NCI-H748 (cell line): ENCODE data around the gene GUCA1A.
"Not testable (repeated sequence)": the region's sequence is repeated elsewhere in the genome, so short reads cannot be mapped to it uniquely, and the experiment has no call there.

Source experiments
- DNase-seq: peaks from one replicate; lab custom pipeline; 2025; ENCODE audit not compliant: unreplicated experiment; lab: John Stamatoyannopoulos, UW

GUCA1A gene

DNA sequence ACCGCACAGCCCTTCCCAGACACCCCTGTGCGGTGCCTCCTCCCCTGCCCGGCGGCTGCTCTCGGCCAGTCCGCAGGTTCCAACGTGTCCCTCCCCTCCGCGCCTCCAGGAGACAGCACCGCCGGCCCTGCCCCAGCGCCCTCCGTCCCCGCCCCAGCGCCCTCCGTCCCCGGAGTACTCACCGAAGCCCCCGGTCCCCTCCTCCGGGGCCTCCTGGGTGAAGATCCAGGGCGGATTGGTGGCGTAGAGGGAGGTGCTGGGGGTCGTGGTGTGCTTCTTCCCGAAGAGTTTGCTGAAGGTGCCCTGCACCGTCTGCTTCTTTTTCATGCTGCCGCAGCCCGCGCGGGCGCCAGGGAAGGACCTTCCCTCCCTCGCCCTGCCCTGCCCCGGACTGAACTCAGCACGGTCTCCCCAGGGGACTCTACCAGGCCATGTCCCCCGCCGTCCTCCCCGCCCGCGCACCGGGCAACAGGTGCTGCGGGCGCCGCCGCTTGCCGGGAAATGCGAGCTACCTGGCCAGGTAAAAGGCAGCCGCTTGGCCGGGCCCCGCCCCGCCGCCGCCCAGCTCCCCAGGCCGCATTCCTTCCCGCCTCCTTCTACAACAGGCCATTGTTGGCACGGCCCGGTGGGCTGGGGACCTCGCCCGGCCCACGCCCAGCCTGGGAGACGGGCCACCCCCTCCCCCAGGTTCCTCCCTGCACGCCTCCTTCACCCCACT is 30.9 kb upstream of the GUCA1A start, which contains the start of gene C6orf132:
Gene C6orf132 (minus strand): TSS at position 503 of the 718 bp plus-strand sequence. CDS start 176 bp downstream, at position 327.
- DNase-seq: peak; percentile 80

DNA sequence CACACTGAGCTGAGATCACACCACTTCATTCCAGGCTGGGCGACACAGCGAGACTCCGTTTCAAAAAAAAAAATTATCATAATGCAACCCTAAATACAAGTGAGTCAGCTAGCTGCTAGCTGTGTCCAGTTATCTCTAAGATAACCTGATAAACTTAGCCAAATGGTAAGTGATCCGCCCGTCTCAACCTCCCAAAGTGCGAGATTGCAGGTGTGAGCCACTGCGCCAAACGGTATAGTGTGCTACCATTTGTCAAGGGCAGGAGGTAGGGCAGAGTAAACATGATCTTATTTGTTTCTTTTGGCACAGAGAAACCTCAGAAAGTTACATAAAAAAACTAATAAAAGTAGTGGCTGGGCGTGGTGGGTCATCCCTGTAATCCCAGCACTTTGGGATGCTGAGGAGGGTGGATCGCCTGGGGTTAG is 26.0 kb upstream of the GUCA1A start:
- no peak for DNase-seq

DNA sequence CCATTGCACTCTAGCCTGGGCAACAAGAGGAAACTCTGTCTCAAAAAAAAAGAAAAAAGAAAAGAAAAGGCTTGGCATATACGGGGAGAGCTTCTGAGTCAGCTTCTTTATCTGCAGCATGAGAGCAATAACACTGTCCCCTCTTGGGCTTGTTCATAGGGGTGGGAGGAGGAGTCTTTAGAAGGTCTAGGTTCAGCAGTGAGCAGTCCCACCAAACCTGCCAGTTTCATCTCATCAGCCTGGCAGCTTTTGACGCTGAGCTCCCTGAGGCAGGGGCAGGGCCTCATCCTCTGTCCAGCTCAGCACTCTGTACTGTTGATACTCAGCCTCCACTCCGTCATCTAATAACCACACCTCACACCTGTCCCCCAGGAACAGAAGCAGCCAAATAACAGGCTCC is 25.1 kb upstream of the GUCA1A start:
- no peak for DNase-seq

DNA sequence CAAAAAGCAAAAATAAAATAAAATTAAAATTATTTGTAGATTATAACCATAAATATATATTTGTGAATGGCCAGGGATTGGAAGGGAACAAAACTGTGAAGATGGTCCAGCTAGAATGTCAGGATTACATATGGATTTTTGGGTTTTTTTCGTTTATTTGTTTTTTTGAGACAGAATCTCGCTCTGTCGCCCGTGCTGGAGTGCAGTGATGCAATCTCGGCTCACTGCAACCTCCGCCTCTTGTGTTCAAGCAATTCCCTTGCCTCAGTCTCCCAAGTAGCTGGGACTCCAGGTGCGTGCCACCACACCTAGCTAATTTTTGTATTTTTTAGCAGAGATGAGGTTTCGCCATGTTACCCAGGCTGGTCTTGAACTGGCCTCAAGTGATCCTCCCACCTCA is 22.9 kb upstream of the GUCA1A start:
- no peak for DNase-seq

- no peak for DNase-seq
Observed at GRCh38 chr6:42152024-42152423, 21.1 kb upstream of the GUCA1A start.

GRCh38 chr6:42152528-42153213 is 20.5 kb upstream of the GUCA1A start:
- DNase-seq: not testable (repeated sequence)

DNA sequence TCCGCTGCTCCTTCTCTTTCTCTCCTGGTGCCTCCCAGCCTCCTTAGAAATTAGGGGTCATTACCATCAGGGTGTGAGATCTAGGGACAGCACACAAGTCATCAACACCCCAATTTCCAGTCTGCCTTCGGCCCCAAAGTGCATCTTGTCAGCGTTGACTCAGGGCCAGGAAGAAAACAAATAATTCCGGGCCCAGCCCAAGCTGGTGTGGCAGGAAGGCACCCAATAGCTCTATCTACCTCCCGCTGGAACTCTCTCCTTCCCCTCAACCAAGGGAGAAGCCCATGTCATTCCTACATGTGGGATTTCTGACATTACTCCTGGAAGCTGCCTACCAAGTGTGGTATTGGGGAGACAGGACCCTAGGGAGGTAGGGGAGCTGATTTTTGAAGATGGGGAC is 19.2 kb upstream of the GUCA1A start:
- DNase-seq: no peak

DNA sequence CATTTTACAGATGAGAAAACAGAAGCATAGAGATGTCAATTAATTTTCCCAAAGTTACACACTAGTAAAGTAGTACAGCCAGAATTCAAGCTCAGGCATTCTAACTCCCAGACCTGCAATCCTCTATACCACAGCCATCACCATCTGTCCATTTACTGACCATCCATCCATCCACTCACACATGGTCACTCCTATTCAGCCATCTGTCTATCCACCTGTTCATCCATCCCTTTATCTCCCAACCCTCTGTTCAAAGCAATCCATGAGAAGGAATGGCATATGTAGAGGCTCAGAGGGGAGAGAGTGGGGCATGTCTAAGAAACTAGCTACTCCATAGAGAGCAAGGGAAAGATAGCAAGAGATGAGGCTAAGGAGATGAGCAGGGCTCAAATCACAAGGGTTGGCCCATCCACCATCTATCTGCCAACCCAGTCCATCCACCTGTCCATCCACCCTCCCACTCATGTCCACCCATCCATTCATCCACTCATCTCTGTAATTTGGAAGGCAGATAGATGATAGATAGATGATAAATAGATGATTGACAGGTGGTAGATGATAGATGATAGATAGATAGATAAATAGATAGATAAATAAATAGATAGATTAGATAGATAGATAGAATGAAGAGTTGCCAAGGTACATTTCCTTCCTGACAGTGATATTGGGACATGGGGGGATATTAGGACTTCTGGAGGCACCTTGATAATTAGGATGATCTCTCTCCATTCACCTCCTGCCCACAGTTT is 18.5 kb upstream of the GUCA1A start:
- no peak for DNase-seq

DNA sequence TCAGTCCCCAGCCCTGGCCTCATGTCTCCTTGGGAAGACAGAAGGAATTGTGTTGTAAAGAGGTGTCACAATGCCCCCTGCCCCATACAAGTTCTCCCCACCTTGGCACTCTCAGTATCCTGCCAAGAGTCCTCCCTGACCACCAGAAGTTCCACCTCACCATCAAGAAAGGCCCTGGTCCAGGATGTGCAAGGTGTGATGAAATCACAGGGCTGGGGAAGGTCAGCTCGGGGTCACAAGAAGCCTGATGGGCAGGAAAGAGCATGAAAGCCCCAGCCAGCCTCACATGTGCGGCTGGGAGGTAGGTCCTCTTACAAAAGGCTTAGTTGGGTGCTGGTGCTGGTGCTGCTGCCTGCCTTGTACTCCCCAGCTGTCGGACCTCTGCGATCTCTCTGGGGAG is 17.9 kb upstream of the GUCA1A start:
- DNase-seq: no peak

DNA sequence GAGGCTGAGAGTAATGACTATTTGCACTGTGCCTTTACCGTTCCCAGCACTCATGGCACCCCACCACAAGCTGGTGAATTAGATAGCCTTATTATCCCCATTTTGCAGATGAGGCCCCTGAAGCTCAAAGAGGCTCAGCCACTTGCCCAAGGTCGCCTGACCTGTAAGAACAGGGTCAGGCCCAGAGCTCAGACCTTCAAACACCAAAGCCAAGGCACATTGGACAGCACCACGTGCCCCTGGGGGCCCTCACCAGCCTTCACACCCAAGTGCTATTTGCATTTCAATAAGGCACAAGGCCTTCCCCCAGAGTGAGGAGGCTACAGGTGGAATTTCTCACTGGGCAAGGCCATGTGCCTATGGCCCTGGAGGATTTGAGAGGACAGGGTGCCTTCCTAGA is 16.5 kb upstream of the GUCA1A start:
- no peak for DNase-seq

- no peak for DNase-seq
Observed at GRCh38 chr6:42158011-42158410, 15.2 kb upstream of the GUCA1A start.

GRCh38 chr6:42158631-42159030 is 14.5 kb upstream of the GUCA1A start:
- no peak for DNase-seq

GRCh38 chr6:42159431-42160024 is 13.6 kb upstream of the GUCA1A start:
- DNase-seq: no peak

DNA sequence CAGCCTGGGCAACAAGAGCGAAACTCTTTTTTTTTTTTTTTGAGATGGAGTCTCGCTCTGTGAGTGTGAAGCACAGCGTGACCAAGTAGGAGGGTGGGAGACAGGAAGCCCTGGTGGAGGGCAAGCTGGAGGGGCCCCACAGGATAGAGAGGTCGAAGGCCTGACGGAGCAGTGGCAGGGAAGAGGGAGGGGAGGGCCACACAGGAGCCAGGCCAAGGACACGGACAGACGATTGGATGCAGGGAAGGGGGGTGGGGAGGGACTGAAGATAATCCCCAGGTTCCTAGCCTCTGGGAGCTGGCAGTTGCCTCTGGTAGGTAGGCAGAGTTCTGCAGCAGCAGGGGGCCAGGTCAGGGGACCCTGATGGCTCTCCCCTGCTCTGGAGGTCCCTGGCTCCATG is 10.8 kb upstream of the GUCA1A start:
- no peak for DNase-seq

DNA sequence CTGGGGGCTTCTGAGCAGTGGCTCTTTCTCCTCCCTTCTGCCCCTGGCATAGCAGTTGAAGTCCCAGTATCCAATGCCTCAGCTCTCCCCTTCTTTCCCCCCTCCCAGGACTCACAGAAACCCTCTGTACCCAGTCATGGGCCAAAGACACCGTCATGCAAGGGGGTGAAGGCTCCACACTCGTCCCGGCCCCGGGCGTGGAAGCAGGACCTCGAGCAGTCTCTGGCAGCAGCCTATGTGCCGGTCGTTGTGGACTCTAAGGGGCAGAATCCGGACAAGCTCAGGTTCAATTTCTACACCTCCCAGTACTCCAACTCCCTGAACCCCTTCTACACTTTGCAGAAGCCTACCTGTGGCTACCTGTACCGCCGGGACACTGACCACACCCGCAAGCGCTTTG is 10.4 kb upstream of the GUCA1A start:
- no peak for DNase-seq

GRCh38 chr6:42163981-42164380 is 9.2 kb upstream of the GUCA1A start:
- no peak for DNase-seq

DNA sequence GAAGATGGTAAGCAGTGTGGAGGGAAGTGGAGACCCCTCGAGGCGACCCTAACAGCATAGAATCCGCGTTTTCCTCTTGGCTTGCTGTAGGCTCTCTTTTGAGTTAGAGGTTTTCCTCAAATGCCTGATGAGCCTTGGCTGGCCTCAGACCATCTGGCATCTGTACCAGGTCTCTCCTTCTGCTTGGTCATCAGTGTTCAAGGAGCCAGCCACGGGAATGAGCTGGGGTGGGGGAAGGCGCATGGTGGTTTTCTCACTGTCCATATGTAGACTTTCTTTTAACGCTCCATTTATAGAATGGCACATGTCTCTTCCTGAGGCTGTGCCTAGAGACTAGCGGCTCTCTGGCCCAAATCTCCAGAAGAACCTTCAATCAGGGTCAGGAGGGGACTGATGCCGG is 8.1 kb upstream of the GUCA1A start:
- no peak for DNase-seq

DNA sequence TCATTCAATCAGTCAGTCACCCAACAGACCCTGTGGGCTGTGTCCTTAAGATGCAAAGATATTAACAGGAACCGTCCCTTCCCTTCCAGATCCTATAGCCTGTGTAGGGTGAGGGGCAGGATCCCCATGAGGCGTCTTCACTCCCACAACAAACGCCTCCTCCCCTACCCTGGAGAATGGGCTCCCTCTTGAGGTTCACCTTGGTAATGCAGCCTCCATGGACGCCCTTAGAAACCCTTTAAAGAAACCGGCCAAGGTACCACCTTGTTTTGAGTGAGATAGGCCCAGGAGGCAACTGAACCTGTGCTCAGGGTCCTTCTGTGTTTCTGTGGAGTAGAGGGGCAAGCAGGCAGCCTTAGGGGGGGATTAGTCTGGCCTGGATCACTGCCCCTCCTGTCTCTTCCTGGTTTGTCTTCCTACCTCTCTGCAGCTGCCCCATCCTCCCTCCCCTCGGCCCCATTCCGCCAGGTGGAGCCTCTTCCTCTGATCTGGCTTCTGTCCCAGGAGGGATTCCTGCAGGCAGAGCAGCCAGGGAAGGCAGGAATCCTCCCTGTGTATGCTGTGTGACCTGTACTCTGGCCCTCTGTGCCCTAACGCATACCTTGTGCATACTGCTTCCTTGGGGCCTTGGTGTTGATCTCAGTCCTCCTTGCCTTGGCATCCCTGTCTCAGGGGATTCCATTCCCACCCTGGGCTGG is 6.6 kb upstream of the GUCA1A start:
- DNase-seq: peak; percentile 83

GRCh38 chr6:42168650-42169049 is 4.5 kb upstream of the GUCA1A start:
- DNase-seq: no peak

DNA sequence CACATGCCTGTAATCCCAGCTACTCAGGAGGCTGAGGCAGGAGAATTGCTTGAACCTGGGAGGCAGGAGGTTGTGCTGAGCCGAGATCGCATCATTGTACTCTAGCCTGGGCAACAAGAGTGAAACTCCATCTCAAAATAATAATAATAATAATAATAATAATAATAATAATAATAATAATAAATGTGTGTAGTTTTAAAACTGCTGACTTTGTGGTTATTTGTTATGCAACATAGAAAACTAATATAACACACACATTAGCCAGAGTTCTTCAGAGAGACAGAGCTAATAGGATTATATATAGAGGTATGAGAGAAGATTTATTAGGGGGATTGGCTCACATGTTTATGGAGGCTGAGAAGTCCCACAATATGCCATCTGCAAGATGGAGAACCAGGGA is 3.4 kb upstream of the GUCA1A start:
- DNase-seq: not testable (repeated sequence)
